NCI-H2196 (cell line): Measurements from ENCODE around the gene CEP20.

ENCODE experiments used
- DNase-seq: peaks from one replicate; lab custom pipeline; 2025; ENCODE audit not compliant: unreplicated experiment; lab: John Stamatoyannopoulos, UW

CEP20 gene

DNA sequence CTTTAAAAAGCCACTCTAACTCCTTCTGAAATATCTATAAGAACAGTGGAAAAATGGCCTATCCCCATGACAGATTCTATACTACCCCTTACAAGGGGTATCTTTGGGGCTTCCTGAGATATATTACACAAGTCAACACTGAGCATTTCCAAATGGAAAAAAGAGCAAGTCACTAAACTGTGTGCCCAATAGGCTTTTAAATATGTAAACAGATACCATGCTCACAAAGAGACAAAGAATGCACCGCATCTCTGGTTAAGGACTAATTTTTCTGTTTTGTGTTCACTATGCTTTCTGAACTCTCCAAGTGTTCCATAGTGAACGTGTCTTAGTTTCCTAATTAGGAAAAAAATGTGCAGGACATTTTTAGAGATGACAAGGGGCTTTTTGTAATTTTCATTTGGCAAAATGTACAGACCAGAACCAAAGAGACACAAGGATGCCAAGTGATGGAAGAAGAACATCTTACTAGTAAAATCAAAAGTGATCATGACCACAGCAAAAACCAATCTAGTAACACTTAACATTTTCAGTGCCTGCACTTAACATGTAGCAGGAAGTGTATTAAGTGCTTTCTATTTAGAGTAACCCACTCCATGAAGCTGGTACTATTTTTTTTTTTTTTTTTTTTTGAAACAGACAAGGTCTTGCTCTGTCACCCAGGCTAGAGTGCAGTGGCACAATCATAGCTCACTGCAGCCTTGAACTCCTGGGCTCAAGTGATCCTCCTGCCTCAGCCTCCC, 53.1 kb downstream of the CEP20 start:
- DNase-seq = no peak

DNA sequence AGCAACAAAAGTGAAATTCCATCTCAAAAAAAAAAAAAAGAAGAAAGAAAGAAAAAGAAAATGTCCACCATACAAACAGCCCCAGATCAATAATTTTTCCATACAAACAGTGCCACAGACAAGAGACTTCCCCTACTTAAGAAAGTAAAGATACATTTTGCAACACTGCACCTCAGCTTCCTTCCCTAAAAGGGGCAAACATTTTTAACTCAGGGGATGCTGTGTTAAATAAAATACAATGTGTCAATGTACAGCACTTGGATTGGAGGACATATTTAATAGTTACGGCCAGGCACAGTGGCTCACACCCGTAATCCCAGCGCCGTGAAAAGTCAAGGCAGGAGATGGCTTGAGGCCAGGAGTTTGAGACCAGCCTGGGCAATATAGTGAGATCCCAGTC, 53.9 kb downstream of the CEP20 start:
- no peak for DNase-seq

DNA sequence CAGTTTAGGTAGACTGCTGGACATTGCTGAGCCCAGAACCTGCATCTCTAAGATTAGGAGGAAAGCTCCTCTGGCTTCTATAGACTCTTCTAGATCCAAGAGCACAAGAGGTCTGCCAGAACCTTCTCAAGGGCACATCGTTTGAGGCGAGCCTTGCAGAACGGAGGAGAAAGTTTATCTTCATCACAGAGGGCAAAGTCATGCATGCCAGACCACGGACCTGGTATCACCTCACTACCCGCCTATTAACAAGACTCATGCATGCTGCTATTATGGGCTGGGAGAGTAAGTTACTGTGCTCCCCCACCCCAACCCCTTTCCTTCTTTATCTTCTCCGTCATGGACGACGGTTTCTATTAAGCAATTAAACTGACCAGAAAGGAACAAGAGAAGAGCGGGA, 54.9 kb downstream of the CEP20 start:
- DNase-seq = no peak

DNA sequence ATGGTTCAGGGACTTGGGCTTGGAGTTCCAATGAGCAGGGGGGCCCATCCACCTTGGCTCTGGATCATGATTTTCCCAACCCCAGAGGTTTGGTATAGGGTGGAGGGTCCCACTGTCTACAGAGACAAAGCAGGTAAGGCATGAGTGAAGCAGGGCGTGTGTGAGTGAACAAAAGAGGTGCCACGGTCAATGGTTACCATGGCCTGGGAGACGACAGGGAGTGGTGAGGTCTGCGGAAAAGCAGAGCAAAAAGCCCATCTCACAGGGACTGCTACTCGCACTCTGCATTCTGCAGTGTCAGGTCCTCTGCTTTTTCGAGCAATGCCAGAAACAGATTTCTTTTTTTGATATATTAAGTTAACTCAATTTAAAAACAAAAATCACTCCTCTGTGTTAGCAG, 56.2 kb downstream of the CEP20 start:
- DNase-seq = no peak

DNA sequence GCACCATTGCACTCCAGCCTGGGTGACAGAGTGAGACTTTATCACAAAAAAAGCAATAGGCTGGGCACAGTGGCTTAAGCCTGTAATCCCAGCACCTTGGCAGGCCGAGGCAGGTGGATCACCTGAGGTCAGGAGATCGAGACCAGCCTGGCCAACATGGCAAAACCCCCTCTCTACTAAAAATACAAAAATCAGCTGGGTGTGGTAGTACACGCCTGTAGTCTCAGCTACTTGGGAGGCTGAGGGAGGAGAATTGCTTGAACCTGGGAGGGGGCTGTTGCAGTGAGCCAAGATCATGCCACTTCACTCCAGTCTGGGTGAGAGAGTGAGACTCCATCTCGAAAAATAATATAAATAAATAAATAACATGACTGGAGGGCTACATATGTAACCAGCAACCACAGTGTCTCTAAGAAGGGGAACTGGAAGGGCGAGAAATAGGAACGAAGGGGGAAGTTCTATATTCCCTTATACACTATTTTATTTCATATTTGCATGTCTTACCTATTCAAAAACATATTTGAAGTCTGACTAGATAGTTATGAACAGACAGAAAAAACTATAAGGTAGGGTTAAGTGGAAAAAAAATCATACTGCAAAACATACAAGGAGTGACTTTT, 57.5 kb downstream of the CEP20 start:
- no peak for DNase-seq

DNA sequence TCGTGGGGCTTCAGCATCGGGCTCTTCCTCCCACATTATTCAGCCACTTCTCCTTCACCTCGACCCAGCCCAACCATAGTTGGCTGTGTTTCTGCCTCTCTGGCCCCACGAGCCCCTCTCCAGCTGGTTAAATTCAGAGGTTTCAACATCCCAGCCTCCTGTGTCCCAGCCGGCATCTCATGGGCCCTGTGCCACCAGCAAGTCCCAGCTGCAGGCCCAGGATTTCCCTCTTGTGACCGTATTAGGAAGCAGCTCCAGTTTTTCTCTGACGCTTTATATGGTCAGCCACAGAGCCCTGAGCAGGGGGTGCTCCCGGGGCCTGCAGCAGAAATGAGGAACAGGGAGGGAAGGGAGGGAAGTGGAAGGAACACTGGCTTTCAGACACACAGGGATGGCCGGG, 58.9 kb downstream of the CEP20 start:
- no peak for DNase-seq

DNA sequence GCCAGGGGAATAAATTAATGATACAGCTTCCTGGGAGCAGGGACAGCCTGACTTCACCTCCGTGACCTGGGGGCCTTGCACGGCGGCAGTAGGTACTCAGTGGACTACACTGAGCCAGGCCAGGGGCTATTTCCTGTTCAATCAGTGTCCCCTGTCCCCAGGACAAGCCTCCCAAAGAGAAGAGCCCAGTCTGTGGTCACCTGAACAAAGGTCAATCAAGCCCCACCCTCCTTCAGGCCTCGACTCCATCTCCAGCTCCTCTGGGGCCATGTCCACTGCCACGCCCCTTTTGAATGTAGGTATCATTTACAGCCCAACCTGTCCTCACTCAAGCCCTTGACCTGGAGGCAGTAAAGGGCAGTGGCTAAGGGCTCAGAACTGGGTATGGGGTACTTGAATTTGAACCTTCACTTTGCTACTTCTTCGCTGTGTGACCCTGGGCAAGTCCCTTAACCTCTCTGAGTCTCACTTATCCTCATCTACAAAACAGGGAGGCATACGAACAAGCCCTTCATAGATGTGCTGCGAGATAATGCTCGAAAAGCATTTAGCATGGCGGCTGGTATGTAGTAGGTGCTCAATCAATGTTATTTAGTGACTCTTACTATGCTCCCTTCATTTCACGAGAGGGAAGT, 60.6 kb downstream of the CEP20 start:
- no peak for DNase-seq

DNA sequence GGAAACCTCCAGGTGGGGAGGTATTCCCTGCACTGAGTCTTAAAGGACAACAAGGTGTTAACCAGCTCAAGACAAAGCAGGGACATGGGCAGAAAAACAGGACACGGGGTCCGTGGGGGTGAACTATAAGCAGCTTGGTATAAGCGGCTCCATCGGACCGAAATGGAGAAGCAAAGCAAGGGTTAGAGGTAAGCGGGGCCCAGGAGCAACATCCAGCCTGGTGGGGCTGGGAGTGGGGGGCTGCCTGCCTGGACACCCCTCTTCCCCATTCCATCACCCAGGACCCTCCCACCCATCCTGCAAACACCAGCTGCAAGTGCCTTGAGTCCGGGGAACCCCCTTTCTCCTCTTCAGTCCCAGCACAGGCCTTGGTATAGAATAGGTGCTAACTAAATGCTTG, 61.1 kb downstream of the CEP20 start:
- no peak for DNase-seq

DNA sequence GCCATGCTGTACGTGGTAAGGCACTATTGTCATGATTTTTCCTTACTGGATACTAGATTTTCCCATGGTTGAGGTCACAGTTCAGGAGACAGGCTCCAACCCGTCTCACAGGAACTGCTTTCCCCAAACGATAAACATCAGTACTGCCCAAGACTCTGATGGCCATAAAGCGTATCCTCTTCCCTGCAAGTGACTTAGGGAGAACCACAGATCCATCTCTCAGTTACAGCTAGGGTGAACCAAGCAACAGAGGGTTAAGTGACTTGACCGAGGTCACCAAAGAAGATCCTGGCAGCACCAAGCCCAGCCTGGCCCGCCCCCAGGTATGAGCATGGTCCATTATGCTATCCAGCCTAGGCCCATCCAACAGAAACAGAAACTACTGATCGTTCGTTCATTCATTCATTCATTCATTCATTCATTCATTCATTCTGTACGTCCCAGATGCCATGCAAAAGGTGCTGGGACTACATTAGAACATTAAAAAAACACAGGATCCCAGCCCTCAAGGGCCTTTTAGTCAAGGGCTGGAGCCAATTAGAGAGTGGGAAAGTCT, 62.6 kb downstream of the CEP20 start:
- no peak for DNase-seq

DNA sequence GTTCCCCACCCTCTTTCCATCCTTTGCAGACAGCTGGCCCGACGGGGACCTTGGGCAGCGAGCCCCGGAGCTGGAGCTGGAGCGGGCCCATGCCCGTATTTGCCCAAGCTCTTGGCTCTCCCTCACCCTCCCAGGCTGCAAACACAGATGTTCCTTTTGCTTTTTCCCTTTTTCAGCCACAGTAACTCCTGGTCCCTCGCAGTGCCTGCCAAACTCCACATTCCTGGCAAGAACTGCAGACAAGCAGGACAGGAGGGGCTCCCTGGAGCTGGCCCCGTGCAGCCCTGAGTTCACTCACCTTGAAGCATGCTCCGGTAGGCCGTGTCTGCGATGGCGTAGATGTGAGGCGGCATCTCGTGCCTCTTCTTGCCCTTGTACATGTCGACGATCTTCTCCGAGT, 65.4 kb downstream of the CEP20 start:
- no peak for DNase-seq

DNA sequence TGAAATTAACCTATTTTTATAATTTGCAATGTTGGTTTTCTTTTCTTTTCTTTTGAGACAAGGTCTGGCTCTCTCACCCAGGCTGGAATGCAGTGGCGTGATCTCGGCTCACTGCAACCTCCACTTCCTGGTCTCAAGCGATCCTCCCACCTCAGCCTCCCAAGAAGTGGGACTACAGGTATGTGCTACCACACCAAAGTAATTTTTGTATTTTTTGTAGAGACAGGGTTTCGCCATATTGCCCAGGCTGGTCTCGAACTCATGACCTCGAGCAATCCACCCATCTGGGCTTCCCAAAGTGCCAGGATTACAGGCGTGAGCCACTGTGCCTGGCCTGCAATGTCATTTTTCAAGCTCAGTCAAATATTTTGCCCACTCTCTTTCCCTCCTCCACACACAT, 67.6 kb downstream of the CEP20 start:
- no peak for DNase-seq

DNA sequence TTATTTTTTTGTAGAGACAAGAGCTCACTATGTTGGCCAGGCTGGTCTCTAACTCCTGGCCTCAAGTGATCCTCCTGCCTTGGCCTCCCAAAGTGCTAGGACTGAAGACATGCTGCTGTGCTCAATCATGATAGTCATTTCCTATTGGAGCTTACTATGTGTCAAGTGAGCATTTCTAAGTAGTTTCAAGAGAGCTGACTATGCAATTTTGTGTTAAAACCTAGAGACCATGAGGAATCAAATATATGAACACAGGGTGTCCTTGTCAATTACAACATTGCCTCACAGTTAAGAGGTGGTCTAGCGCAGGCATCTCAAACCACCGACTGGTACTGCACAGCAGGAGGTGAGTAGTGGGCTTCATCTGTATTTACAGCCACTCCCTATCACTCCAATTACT, 69.4 kb downstream of the CEP20 start:
- no peak for DNase-seq

DNA sequence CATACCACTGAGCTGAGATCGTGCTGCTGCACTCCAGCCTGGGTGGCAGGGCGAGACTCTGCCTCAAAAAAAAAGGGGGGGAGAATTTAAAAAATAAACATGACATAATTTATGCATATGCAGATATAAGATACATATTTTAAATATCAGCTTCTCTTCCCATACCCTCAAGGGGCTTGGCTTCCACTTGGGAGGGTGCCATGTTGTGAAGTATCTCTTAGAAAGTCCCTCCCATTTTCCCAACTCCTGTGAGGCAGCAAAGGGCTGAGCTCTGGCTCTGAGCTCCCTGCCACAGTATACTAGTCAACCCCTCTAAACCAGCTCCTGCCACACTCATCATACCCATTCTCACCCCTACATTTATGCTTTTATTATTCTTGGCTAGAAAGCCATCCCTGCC, 71.0 kb downstream of the CEP20 start:
- DNase-seq = no peak

DNA sequence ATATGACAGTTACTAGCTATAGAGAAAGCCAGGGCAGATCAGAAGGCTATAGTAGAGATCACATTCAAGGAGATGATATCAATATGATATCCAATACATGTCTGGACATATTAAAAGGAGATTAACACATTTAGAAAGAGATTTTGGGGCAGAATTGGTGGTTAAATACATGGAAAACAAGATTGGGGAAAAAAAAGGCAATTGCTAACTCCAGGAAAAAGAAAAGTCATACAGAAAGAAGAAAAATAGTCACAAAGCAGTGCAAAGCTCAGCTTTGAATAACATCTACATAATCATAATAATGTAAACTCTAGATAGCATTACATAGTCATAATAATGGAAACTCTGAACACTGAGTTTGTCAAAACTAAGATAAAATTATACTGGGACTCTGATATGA, 72.2 kb downstream of the CEP20 start:
- no peak for DNase-seq
